Amniotic epithelial cell (primary cell): ENCODE measurements around the gene SH2D5.
A peak's percentile ranks its signal among the peaks of the same experiment; 100 is the strongest.

ENCODE experiments used
- DNase-seq: peaks from one replicate; pipeline ENCODE4 v3.0.0-alpha.2; 2010; ENCODE audit warnings: low read depth

The SH2D5 gene

GRCh38 chr1:20732588-20733359, at the start of gene SH2D5:
Gene SH2D5, minus strand, starts transcription at chr1:20732703. Its CDS starts 4,659 bp downstream, at chr1:20728044.
- DNase-seq = peak; percentile 96

- DNase-seq = no peak
These were observed 43.2 kb upstream of the SH2D5 start for GRCh38 chr1:20775700-20776099.

- no peak for DNase-seq
These were observed 39.3 kb upstream of the SH2D5 start for GRCh38 chr1:20771780-20772179.

GRCh38 chr1:20770314-20771087, 38.0 kb upstream of the SH2D5 start:
- no peak for DNase-seq

DNA sequence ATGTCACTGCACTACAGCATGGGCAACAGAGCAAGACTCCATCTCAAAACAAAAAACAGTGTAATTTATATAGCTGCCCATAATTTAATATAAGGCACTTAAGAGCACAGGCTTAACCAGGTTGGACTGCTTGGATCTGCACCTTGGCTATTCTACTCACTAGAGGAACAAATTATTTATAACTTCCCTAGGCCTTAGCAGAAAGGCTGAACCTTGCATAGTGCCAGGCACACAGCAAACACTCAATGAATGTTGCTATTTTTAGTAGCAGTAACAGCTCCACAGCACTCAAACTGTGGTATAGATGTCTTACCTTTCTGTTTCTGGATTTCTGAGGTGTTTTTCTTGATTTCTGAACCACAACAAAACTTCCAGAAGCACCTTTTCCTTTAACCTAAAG, 34.8 kb upstream of the SH2D5 start:
- DNase-seq = no peak

DNA sequence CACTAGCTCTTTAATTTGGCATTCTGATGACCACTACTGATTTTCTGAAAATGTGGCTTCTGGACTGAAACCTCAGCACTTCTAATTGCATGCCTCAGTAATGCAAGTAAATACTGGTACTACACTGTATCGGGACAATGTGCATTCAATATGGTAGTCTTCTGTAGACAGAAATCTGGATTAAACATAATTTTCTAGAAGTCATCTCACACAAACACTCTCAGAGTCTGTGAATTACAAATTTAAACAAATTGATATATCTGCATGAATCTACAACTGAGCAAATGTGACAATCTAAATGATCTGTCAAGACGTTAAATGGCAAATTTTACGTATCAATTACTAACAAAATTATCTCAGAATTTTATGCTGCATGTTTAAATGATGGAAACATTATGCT, 30.9 kb upstream of the SH2D5 start:
- DNase-seq = no peak

DNA sequence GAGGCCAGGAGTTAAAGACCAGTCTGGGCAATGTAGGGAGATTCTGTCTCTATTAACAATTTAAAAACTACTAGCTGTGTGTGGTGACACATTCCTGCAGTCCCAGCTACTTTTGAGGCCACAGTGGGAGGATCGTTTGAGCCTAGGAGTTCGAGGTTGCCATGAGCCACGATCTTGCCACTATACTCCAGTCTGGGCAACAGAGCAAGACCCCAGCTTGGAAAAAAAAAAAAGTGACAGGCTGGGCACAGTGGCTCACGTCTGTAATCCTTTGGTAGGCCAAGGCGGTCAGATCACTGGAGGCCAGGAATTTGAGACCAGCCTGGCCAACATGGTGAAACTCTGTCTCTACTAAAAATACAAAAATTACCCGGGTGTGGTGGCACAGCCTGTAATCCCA, 27.8 kb upstream of the SH2D5 start:
- DNase-seq = no peak

GRCh38 chr1:20753589-20753988, 21.1 kb upstream of the SH2D5 start:
- DNase-seq = peak; percentile 47

GRCh38 chr1:20751462-20751990, 19.0 kb upstream of the SH2D5 start:
- DNase-seq = peak; percentile 19

DNA sequence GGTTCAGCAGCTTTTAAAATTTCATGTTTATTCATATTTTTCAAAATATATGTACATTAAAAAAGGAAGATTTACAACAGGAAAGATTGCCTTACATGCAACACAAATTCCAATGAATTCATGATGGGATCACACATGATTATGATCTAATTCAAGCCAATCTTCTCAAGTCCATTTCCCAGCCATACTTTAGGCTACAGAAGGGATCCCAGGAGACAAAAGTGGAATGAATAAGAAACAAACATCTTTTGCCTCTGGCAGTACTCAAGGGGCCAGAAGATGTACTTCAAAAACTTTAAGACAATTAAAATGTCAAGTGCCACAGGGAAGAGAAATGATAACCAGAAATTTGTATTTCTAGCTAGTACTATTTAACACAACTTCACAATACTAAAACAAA, 10.2 kb upstream of the SH2D5 start:
- DNase-seq = no peak

- no peak for DNase-seq
These were observed 8.3 kb upstream of the SH2D5 start for GRCh38 chr1:20740781-20741180.

DNA sequence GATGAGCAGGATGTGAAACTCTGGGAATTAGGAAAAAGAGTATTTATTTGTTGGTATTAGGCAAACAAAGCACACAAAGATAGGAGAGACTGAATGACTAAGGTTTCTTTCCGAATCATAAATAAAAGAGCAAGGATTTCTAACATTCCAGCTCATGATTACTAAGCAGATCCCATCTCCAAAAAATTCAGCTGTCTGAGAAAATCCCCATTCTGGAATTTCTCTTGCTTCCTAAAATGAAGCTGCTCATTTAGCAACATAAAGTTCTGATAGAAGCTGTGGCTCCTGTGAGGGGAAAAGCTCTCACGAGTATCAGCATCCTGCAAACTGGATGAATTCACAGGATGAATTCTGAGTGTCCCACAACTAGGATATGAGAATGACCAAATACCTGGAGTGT, 6.7 kb upstream of the SH2D5 start:
- peak; percentile 71 for DNase-seq

DNA sequence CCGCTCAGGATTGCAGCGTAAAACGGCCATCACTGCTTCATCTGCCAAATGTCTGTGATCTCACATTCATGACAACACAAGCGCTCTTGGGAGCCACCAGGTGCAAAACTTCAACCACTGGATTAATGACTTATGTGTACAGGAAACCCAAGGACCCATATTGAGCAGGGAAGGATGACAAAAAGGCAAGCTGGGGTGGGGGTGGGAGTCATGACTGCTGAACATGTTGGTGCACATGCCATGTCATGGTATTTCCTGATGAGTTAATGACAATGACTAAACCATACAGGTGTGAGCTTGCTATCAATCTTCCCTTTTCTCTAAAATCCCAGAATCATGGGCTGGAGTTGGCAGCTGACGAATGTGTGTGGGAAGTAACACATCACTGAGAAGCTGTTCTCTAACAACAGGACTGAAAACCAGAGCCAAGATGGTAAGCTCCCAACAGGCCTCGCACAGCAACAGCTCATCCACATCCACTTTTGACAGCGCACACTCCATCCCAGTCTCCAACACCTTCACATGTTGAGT, 3.1 kb upstream of the SH2D5 start:
- DNase-seq = no peak

DNA sequence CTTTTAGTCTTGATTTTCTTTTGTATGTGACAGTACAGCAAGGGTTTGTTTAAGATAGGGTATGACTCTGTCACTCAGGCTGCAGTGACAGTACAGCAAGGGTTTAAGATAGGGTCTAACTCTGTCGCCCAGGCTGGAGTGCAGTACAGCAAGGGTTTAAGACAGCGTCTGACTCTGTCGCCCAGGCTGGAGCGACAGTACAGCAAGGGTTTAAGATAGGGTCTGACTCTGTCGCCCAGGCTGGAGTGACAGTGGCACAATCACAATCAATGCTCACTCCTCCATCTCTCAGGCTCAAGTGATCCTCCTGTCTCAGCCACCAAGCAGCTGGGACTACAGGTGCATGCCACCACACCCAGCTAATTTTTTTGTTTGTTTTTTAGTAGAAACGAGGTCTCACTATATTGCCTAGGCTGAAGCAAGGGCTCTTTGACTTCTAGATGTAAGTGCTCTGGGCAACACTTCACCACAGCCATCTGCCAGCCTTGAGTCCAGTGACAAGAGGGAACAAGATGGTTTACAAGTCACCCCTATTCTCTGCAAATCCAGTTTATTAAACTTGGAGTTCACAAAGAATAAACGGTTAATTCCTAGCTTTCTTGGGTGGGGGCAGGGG, 965 bp upstream of the SH2D5 start:
- DNase-seq = no peak

DNA sequence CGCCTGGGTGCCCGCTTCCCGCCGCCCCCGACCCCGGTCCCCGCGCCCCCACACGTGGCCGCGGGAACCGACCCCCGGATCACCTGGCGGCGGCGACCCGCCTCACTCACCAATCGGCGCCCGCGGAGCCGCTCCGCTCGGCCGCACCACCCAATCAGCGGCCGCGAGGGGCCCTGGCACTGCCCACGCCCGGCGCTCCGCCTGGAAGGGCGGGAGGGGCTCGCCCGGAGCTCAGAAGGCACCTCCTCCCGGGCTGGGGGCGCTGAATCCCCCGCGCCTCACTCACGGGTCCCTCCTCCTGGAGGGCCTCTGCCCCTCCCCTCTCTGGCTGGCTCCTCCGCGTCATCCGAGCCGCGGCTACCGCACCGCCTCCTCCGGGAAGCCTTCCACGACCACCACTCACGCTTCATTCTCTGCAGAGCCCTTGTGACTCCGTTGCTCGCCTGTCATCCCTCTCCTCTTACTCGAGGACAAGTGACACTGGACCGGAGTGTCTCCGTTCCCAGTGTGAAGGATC, 374 bp downstream of the SH2D5 start:
- peak; percentile 45 for DNase-seq

DNA sequence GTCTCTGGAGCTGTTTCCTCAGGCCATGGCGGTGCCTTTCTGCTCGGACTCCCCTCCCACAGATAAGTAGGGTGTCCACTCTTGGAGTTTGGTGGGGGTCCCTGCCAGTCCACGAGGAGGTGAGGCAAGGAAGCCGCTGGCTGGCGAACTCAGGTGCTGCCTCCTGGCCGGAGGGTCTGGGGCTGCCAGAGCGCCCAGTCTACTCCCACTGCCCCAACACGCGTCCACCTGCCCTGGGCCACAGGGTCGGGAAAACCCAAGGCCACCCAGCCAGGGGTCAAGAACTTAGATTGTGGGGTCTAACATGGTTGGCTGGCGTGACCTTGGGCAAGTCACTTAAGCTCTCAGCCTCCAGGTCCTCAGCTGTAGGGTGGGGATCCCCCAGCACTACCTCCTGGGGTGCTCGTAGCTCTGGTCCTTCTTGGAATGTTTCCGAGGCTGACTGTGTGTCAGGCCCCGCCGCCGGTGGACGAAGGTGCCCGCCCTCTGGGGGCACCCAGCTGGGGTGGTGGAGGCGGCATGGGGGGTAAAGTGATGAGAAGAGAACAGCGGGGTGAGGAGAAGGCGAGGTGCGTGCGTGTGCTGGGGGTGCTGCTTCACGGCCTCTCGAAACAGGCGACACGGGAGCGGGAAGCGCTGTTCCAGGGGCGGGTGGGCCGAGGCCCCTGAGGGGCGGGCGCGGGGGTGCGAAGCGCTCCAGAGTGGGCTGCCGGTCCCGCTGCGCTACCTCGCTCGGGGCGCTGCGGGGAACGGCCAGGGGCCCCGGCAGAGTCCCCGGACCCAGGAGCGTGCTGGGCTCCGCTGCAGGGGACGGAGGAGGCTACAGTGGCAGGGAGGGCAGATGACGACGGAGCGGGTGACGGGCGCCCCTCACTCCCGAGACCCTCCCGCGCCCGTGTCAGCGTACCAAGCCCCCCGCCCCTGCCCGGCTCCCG, 1.2 kb downstream of the SH2D5 start:
- no peak for DNase-seq

DNA sequence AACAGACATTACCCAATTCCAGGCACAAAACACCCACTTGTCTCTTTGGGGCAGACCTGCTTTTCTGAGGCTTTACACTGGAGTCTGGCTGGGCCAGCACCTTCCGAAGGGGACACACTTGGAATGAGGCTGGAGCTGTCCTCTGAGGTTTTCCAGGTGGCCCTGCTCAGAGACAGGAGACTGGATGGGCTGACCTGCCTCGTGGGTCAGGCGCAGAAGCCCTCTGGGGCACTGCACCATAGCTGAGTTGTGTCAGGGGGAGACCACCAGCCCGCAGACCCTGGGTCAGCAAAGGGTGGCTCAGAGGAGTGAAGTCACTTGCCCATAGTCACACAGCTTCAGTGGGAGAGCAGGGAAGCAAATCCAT, 1.8 kb downstream of the SH2D5 start:
- no peak for DNase-seq

GRCh38 chr1:20729990-20730689, 2.4 kb downstream of the SH2D5 start:
- DNase-seq = no peak

DNA sequence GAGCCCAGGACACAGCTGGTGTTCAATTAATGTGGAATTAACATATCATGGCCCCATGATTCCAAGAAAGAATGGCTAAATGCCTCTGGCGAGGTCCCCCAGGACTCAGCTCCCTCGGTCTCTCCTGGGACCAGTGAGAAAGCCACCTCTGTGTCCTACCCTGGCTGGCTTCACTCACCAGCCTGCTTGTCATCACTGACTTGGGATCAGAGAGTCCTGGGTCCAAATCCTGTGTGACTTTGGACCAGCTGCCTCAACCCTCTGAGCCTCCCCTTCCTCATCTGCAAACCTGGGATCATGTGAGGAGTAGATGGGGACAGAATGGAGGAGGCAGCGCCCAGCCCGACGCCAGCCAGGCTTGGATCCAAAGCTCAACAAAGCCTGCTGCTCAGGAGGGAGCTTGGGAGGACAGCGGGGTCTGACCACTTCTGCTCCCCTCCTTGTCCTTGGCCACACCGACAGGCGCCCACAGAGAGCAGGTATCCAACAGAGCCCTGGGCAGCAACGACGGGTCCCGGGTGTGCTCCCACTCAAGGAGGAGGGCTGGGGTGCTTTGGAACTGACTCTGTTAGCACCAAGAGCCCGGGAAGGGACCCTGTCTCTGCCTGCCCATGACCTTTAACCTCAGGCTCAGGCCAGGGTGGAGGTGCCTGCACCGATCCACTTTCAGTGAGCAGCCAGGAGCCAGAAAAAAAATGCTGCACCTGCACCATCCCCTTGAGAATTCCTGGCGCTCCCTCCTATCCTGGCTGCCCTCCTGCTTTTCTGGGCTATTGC, 3.2 kb downstream of the SH2D5 start:
- no peak for DNase-seq
